IPS-18a (cell line): ENCODE measurements around the gene RREB1.
"Not testable (repeated sequence)": the region's sequence is repeated elsewhere in the genome, so short reads cannot be mapped to it uniquely, and the experiment has no call there.

Experiments
- H3K27ac ChIP-seq: one replicate; pipeline ENCODE4 v1.5.1; 2013; ENCODE audit warnings: low read length
- H3K27me3 ChIP-seq: one replicate; pipeline ENCODE4 v1.6.1; 2013; ENCODE audit warnings: mild to moderate bottlenecking, low read length; ENCODE audit not compliant: control insufficient read depth, insufficient read depth
- H3K36me3 ChIP-seq: one replicate; pipeline ENCODE4 v1.6.1; 2013; ENCODE audit warnings: low read depth, low read length; ENCODE audit not compliant: control insufficient read depth
- H3K4me1 ChIP-seq: one replicate; pipeline ENCODE4 v1.6.1; 2013; ENCODE audit warnings: low read depth, low read length; ENCODE audit not compliant: control insufficient read depth
- H3K4me3 ChIP-seq: one replicate; pipeline ENCODE4 v1.5.1; 2013; ENCODE audit warnings: low read length
- H3K9ac ChIP-seq: one replicate; pipeline ENCODE4 v1.6.1; 2013; ENCODE audit warnings: mild to moderate bottlenecking, low read length, moderate library complexity
- H3K9me3 ChIP-seq: one replicate; pipeline ENCODE4 v1.6.1; 2013; ENCODE audit warnings: low read depth, low read length; ENCODE audit not compliant: control insufficient read depth

Gene RREB1

DNA sequence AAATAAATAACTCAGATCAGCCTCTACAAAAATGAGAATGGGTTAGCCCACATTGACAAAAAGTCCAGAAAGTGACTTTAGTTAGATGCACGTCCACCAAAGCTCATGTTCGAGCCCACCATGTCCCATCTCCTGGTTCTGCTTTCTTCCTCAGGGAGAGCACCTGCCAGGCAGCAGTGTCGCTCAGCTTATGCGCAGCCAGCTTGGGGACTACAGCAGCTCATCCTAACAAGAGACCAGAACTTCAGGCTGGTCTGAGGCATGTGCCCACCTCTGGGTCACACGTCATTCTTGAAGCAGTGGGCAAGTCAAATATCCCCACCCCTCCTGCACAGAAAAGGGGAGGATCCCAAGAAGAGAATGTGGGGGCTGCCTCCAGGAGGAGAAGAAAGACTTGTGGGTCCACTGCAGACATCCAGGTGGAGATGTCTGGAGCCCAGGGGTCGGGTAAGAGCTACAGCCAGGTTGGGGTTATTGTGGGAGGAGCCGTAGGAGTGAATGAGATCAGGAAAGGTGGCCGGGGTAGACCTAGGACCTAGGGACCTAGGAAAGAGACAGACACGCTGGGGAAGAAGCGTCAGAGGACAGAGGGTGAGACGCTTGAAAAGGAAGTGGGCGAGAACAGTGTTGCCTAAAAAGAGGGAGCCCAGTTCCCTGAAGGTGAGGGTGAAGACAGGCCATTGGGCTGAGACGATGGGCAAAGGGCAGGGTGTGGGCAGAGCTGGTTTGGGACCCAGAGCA is 152.7 kb downstream of the RREB1 start:
- H3K9me3 ChIP-seq, result no peaks in the 10 kb centered on the region
- no peaks in the 10 kb centered on the region for H3K36me3 ChIP-seq
- no peaks in the 10 kb centered on the region for H3K27me3 ChIP-seq
- peak overlapping the region; percentile 66 for H3K4me3 ChIP-seq
- peaks cover 14% of the 10 kb centered on the region for H3K4me1 ChIP-seq
- no peak overlapping the region for H3K27ac ChIP-seq
- peak overlapping the region; percentile 49 for H3K9ac ChIP-seq

DNA sequence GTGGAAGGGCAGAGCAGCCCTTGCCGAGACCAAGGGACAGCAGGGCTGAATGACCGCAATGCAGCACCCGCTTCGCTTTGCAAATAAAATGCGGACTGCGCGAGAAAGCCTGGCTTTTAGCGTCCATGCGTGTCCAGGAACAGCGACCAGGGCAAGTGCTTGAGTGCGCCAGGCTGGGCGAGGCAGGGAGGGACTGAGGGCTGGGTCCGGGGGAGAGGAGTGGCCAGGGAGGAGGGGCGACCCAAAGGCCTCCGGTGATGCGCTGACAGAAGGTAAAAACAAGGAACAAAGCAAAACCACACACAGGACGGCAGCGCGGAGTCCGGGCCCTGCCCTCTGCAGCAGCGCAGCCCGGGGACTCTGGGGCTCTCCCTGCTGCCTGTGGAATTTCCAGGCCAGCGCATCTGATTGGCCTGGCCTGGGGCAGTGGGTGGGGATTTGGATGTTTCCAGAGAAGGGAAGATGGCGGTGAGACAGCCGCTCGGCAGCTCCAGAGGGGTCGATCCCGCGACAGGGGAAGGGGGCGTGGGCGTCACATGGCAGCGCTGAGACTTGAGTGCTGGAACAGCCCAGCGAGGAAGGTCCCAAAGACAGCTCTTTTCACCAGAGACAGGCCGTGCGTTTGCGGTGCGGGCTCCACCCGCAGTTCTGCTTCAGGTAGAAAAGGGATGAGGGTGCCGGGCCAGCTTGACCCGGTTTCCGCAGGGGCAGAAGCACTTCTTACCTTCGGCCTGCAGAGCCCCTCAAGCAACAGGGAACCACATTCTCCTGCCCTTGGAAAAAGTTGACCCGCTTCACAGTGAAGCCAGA is 153.5 kb downstream of the RREB1 start:
- H3K27me3 ChIP-seq, result no peaks in the 10 kb centered on the region
- no peaks in the 10 kb centered on the region for H3K36me3 ChIP-seq
- H3K4me1 ChIP-seq, result peaks cover 14% of the 10 kb centered on the region
- H3K9me3 ChIP-seq, result no peaks in the 10 kb centered on the region
- no peak overlapping the region for H3K27ac ChIP-seq
- peak overlapping the region; percentile 66 for H3K4me3 ChIP-seq
- peak overlapping the region; percentile 49 for H3K9ac ChIP-seq

DNA sequence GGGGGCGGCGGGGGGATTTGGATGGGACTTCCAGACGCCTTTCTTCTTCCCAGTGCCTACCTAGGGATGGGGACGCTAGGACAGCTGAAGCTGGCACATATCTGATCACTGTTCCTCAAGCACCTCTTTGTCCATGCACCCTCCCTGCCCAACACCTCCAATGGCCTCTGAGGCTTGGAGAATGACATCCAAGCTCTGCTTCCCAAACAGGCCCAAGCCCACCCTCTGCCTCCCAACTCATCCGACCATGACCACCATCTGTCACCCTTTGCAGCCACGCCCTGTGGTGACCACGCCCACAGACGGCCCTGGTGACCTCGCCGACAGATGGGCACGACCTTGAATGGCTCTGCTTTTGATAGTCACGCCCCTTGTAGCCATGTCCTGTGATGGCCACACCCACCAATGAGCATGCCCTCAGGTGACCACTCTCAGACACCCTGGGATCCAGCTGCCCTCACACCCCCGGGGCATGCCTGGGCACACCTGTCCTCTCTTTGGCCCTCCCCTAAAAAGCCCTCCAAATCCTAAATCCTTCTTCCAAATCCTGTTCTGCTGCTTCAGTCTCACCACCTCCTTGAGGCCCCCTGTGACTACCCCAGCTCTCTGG is 154.2 kb downstream of the RREB1 start:
- Histone ChIP-seq H3K4me3 (peak overlapping the region; percentile 66), H3K36me3 (no peaks in the 10 kb centered on the region), H3K27ac (no peak overlapping the region), H3K9ac (peak overlapping the region; percentile 18), H3K9me3 (no peaks in the 10 kb centered on the region), H3K4me1 (peaks cover 14% of the 10 kb centered on the region), H3K27me3 (no peaks in the 10 kb centered on the region)

DNA sequence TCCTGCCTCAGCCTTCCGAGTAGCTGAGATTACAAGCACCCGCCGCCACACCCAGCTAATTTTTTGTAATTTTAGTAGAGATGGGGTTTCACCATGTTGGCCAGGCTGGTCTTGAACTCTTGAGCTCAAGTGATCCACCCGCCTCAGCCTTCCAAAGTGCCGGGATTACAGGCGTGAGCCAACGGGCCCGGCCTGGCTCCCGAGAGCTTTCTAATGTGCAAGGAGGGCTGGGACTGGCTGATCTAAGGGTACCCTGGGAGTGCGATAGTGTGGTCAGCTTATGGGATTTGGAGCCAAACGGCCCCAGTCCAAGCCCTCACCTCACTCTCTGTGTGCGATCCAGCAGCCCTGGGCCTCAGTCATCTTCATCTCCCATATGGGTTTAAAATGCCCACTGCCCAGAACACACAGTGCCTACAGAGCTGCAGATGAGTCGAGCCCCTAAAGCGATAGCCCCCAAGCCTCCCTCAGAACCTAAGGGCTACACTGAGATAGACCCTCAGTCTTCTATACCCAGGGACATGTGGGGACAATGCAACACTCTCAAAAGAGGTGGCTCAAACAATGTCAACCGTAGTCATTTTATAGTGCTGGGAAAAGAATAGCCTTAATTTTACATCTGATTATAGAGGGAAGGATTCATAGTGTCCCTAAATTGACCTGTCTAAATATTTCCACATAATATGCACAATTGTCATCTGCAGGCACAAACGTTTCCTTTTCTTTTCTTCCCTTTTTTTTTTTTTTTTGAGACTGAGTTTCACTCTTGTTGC is 155.2 kb downstream of the RREB1 start:
- H3K9ac ChIP-seq, result no peak overlapping the region
- H3K27ac ChIP-seq, result no peak overlapping the region
- no peaks in the 10 kb centered on the region for H3K36me3 ChIP-seq
- no peaks in the 10 kb centered on the region for H3K9me3 ChIP-seq
- H3K27me3 ChIP-seq, result no peaks in the 10 kb centered on the region
- H3K4me3 ChIP-seq, result no peak overlapping the region
- peaks cover 14% of the 10 kb centered on the region for H3K4me1 ChIP-seq

DNA sequence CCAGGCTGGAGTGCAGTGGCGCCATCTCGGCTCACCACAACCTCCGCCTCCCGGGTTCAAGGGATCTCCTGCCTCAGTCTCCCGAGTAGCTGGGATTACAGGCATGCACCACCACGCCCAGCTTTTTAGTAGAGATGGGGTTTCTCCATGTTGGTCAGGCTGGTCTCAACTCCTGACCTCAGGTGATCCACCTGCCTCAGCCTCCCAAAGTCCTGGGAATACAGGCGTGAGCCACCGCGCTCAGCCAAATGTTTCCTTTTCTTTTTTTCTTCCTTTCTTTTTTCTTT is 155.7 kb downstream of the RREB1 start:
- not testable (repeated sequence) for H3K27me3 ChIP-seq, H3K9me3 ChIP-seq, H3K36me3 ChIP-seq, H3K4me3 ChIP-seq, H3K27ac ChIP-seq, H3K9ac ChIP-seq
- peaks cover 14% of the 10 kb centered on the region for H3K4me1 ChIP-seq

DNA sequence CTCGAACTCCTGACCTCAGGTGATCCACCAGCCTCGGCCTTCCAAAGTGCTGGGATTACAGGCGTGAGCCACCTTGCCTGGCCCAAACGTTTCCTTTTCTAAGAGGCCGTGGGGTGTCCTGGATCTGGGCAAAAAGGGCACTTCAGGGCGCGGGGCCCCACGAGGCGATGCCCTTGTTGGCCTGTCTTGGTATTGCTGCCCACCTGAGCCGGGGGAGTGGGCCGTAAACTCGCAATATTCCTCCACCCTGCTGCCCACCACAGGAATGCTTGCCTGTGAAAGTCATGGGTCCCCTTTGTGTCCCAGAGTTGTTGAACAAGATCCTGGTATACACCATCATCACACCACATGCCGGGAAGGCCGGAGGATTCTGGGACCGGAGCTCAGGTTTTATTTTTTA is 156.3 kb downstream of the RREB1 start:
- Histone ChIP-seq H3K4me1 (peaks cover 14% of the 10 kb centered on the region), H3K27ac (no peak overlapping the region), H3K27me3 (no peaks in the 10 kb centered on the region), H3K4me3 (no peak overlapping the region), H3K36me3 (no peaks in the 10 kb centered on the region), H3K9me3 (no peaks in the 10 kb centered on the region), H3K9ac (no peak overlapping the region)

DNA sequence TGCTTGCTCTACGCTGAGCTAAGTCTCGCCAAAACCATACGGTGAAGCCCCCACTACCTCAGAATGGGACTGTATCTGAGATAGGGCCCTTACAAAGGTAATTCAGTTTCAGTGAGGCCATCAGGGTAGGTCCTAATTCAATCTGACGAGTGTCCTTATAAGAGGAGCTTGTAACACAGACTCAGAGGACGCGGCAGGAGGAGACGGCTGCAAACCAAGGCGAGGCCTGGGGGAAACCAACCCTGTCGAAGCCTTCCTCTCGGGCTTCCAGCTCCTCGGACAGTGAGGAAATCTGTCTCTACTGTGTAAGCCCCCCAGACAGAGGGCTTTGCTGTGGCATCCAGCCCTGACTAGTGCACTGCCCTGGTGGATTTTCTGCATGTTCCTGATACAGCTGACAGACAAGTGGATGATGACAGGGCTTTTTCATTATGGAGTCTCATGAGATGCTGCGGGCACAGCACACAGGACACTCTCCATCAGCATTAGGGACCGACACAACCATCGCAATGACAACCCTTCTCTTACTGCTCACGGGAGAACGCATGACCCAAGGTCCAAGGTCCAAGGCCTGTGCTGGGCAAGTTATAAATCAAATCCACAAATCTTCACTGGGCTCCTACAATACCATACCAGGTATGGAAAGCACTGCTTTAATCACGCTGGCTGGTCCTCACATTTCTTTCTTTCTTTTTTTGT is 157.1 kb downstream of the RREB1 start:
- no peak overlapping the region for H3K4me3 ChIP-seq
- H3K9me3 ChIP-seq, result no peaks in the 10 kb centered on the region
- peaks cover 14% of the 10 kb centered on the region for H3K4me1 ChIP-seq
- H3K36me3 ChIP-seq, result no peaks in the 10 kb centered on the region
- H3K27ac ChIP-seq, result no peak overlapping the region
- H3K27me3 ChIP-seq, result no peaks in the 10 kb centered on the region
- no peak overlapping the region for H3K9ac ChIP-seq

DNA sequence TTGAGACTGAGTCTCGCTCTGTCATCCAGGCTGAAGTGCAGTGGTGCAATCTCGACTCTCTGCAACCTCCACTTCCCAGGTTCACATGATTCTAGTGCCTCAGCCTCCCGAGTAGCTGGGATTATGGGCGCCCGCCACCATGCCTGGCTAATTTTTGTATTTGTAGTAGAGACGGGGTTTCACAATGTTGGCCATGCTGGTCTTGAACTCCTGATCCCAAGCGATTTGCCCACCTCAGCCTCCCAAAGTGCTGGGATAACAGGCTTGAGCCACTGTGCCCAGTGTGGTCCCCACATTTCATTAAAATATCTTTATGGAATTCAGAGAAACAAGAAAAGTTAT is 157.6 kb downstream of the RREB1 start:
- not testable (repeated sequence) for H3K9me3 ChIP-seq, H3K27ac ChIP-seq, H3K4me3 ChIP-seq, H3K9ac ChIP-seq, H3K36me3 ChIP-seq, H3K27me3 ChIP-seq
- peaks cover 11% of the 10 kb centered on the region for H3K4me1 ChIP-seq

DNA sequence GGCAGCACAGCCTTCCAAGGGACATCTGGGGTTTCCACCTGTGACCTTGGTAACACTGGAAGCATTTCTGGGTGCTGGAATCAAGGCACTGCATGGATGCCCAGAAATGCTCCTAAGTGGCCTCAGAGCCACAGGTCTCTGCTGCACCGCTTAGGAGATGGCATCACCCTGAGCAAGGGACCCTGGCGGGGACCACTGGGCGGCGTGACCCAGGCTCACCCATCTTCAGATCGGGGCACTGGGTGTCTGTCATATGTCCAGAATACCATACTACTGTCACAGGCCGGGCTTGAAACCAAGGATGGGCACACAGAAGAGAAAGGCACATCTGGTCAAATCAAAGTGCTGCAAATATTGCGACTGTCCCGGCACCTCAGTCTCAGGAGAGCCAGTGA is 159.3 kb downstream of the RREB1 start:
- H3K9ac ChIP-seq, result no peak overlapping the region
- no peaks in the 10 kb centered on the region for H3K36me3 ChIP-seq
- H3K9me3 ChIP-seq, result no peaks in the 10 kb centered on the region
- H3K27ac ChIP-seq, result no peak overlapping the region
- no peak overlapping the region for H3K4me3 ChIP-seq
- no peaks in the 10 kb centered on the region for H3K27me3 ChIP-seq
- H3K4me1 ChIP-seq, result peaks cover 2% of the 10 kb centered on the region

DNA sequence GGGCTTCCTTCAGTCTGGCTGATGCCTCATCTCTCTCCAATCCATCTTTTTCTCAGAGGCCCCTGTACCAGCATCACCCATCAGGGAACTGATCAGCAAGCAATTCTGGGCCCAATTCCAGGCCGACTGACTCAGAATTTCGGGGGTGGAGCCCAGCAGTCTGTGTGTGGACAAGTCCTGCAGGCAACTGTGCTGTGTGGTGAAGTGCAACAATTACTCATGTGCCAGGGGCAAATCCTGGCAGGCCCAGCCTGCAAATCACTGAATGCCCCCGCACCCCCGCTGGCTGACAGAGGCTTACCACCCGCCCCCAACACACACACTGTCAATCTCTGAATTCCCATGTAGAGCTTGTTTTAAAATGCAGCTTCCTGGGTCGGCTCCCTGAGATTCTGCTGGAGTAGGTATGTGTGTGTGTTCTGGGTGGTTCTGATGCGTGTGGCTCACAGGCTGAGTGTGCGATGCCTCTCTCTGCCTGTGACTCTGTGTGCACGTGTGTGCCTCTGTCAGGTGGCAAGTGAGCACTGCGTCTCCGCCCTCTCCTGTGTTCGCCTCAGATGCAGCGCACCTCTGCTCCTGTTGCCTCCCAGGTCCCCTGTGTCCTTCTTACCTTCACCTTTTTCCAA is 159.8 kb downstream of the RREB1 start:
- Histone ChIP-seq H3K27me3 (no peaks in the 10 kb centered on the region), H3K4me3 (no peak overlapping the region), H3K9ac (no peak overlapping the region), H3K27ac (no peak overlapping the region), H3K36me3 (no peaks in the 10 kb centered on the region), H3K9me3 (no peaks in the 10 kb centered on the region), H3K4me1 (no peaks in the 10 kb centered on the region)

DNA sequence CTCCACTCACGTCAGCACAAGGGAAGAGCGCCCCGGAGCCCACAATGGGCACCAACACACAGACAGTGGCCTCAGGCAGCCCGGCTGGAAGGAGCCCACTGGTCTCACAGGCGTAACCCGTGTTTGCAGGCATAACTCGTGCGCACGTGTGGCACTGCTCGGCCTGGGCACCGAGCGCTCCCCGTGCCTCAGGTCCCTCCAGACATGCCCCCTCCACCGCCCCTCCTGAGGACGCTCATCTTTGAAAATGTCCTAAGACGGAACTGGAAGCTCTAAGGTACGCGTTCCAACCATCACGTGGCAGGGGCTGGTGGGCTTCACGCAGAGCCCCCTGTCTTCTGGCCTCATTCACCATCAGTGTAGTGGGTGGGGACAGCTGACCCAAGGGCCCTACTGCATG is 160.6 kb downstream of the RREB1 start:
- no peaks in the 10 kb centered on the region for H3K9me3 ChIP-seq
- no peak overlapping the region for H3K4me3 ChIP-seq
- no peak overlapping the region for H3K27ac ChIP-seq
- no peaks in the 10 kb centered on the region for H3K27me3 ChIP-seq
- no peaks in the 10 kb centered on the region for H3K4me1 ChIP-seq
- H3K36me3 ChIP-seq, result no peaks in the 10 kb centered on the region
- H3K9ac ChIP-seq, result no peak overlapping the region
